Right lobe of liver (tissue), 4 donors: ENCODE data around the gene MMP21.

Experiments used
- CTCF ChIP-seq, 4 donors: fragments of 200-600 bp in 3 of 4; fragments of 450-650 bp in 1 of 4; IDR thresholded peaks; one replicate each; pipeline versions ENCODE4 v1.5.1 to v1.8.0; 2016 to 2022; ENCODE audit warnings: antibody characterized with exemption in 4 of 4, mild to moderate bottlenecking in 2 of 4
- POLR2A ChIP-seq: fragments of 450-650 bp; IDR thresholded peaks from one replicate; pipeline ENCODE4 v1.6.1; 2017; ENCODE audit warnings: antibody characterized with exemption, mild to moderate bottlenecking
- donor health status: DM: no; HTN: no; CAD: no.
- donor health status: DM: no; HTN: no; CAD: no.
- donor health status: DM: no; HTN: yes; CAD: no.

GRCh38 chr10:125742465-125742864 lies 33.2 kb downstream of the MMP21 start:
- TF ChIP-seq CTCF (IDR thresholded peaks at IDR 0.05) (peak in 2 of 4 donors; percentile 15 to 23), POLR2A (no peak)
